Stimulated activated CD4-positive, alpha-beta T cell treated with anti-CD3 and anti-CD28 coated beads, TNF-alpha, amount 100 ng/mL, for 4 hours (primary cell): ENCODE data around the gene PLCB4.

Experiments
- DNase-seq, 3 experiments: peaks; one replicate each; pipeline ENCODE4 v3.0.0-alpha.2; 2020; ENCODE audit warnings: low read depth in 3 of 3

Gene PLCB4

DNA sequence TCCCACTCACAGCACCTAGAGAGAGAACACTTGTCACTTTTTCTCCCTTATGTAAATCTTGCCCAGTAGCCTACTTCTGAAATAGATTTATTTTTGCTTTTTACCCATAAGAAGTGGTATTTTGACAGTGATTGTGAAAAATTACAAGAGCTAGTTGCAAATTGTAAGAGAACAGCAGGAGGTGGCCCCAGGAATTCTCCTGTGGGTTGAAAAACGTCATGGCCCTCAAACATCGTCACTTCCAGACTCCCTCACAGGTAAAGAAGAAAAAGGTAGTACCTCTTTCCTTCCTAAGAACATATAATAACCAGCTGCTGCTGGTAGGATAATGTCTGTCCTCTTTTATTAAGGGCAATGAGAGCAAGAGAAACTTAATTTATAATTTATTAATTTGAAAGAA lies 376.0 kb downstream of the PLCB4 start:
- no peak for DNase-seq

DNA sequence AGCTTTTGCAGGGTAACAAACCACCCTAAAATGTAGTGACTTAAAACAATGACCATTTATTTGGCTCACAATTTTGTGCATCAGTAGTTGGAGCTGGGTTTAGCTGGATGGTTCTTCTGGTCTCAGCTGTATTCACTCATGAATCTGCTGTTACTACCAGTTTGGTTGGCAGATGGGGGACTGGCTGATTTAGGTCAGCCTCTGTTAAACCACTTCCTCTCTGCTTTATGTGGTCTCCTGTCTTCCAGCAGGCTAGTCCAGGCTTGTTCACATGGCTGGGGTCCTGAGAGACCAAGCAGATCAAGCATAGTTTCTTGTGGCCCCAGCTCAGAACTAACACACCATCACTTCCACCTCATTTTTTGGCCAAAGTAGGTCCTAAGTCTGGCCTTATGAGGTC lies 378.3 kb downstream of the PLCB4 start:
- DNase-seq, result no peak

- no peak for DNase-seq
Measured at GRCh38 chr20:9453201-9453600, 384.3 kb downstream of the PLCB4 start.

DNA sequence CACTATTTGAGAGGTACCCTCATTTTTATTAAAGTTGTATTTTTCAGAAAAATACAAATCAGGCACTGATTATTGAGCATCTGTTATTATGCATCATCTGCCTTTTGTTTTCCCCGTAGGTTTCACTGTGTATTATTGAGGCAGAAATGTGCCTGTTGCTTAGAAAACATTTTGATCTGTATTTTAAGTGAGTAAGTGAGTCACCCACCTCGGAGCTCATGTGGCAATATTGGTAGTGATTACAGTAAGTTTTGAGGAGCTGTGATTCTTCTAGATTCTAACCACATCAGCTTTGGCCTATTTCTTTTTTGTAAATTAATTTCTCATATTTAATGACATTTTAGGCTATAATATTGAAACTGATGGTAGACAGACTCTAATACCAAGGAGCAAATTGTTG lies 385.9 kb downstream of the PLCB4 start:
- no peak for DNase-seq

DNA sequence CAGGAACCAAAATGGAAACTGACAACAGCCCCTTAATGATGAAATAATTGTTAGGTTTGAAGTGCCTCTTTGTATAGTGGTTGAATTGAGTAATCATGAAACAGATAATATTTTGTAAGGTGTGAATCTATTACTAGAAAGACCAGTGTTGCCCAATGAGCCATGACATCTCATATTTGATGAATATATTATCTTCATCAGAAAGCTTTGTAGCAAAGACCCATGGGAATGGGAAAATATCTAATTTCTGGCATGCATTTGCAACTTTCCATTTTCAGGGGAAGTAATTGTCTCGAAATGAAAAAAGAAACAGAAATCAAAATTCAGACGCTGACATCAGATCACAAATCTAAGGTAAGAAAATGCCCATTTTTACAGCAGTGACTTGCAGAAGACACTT lies 388.2 kb downstream of the PLCB4 start:
- DNase-seq, result no peak

GRCh38 chr20:9458138-9458796 lies 389.4 kb downstream of the PLCB4 start:
- DNase-seq, result no peak

DNA sequence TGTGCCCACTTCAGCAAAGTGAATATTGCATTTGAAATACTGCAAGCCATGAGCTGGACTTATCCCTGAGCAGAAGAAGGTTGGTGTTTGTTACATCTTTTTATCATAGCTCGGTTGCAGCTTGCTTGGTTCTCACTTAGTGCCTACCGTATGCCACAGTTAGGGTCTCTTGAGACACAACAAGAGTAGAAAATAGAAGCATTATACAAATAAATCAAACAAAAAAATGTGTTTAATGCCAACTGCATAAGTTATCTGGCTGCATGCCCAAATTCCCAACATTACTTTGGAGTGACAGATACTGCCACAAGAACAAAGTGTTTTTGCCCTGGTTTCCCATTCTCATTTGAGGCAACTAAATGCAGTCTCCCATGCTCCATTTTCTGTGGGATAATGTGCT lies 391.6 kb downstream of the PLCB4 start:
- no peak for DNase-seq

DNA sequence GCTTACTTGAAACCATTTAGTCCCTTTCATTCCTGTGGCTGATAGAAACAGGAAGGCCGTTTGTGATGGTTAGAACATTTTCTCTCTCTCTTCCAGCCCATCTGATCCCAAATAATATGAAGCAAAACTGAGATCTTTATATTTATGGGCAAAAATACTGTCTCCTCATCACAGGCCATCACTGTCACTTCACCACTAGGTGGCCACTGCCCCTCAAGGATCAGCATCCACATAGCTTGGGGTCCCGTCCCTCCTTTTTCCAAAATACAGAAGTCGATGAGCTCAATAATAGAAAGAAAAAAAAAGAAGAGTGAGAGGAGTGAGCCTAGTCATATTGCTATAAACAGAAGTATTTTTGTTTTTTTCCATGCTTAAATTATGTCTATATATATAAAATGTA lies 399.1 kb downstream of the PLCB4 start:
- DNase-seq, result no peak

GRCh38 chr20:9474835-9475415 lies 406.0 kb downstream of the PLCB4 start:
- no peak for DNase-seq

DNA sequence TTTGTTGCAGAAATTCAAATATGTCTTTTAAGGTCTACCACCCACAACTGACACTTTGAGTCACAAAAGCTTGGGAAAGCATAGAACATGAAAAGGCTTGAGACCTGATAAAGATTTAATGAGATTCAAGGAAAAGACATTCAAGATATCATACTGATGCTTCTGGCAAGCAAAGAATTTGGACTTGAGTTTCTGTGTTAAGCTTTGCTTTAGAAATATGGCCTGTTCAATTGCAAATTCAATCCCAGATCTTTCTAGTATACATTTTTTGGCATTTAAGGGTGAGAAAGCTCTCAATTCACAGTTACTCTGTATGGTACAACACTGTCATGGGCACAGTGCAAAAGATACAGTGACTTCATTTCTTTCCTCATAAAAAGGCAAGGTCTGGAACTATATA lies 406.6 kb downstream of the PLCB4 start:
- no peak for DNase-seq

GRCh38 chr20:9476174-9476573 lies 407.3 kb downstream of the PLCB4 start:
- DNase-seq, result no peak

DNA sequence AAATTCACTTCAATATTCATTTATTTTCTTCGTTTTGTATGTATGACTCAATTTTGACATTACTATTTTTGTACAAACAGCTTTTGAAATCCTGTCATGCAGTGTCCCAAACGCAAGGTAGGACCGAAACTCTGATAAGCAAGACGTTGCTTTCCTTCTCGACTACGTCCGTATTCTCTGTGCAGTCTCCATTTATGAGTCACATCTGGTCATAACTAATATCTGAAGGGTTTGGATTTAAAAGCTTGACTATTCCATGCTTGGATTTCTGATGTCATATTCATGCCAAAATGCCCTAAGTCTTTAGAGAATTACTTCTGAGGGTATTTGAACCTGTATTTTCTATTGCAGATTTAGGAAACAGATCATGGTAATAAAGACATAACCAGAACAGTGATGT lies 407.8 kb downstream of the PLCB4 start:
- no peak for DNase-seq

GRCh38 chr20:9478771-9479170 lies 409.9 kb downstream of the PLCB4 start:
- no peak for DNase-seq

- no peak for DNase-seq
Measured at GRCh38 chr20:9480066-9480465, 411.2 kb downstream of the PLCB4 start.

DNA sequence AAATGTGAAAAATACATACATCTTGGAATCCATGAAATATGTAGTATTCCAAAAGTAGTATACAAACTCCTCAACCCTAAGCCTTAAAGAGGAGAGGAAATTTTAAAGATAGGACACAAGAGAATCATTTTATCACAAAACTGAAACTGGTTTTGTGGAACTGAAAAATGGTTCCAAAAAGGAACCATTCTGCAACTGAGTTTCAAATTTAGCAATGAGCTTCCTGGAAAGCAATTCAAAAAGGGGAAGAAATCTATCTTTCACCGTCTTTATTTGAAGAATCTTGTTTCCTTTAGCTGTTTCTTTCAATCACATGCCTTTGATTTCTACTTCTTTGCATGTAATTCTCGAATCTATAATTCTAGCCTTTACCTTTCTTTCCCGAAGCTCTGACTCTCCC lies 413.3 kb downstream of the PLCB4 start:
- DNase-seq, result no peak

GRCh38 chr20:9483131-9483530 lies 414.2 kb downstream of the PLCB4 start:
- DNase-seq, result no peak

DNA sequence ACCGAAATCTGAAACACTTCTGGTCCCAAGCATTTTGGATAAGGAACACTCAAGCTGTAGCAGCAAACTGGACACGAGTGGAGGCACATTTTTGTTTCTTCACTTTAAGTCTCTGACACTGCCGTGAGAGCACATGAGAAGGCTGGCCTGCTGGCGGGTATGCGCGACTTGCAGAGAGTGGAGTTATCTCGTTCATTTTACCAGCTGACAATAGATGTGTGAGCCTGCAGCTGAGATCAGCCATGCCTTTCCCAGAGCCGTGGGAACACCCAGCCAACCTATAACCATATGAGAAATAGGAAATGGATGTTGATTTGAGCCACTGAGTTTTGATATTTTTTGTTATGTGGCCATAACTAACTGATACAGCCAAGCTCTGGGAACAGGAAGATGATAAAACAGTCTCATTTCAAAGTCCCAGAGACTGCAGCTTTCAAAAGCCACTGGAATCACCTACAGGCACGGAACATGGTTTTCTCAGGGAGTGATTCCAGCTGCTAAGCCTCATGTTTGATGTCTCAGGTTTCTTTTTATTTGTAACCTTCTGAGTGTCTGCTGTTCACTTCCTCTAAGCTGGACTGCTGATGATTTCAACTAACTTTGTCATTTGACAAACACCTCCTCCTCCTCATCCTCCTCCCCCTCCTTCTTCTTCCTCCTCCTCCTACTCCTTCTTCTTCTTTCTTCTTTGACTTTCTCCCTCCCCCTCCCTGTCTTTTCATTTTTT lies 416.9 kb downstream of the PLCB4 start:
- DNase-seq, result no peak

GRCh38 chr20:9487231-9487630 lies 418.3 kb downstream of the PLCB4 start:
- no peak for DNase-seq

- DNase-seq, result no peak
Measured at GRCh38 chr20:9488063-9488462, 419.2 kb downstream of the PLCB4 start.

GRCh38 chr20:9490161-9490560 lies 421.3 kb downstream of the PLCB4 start:
- no peak for DNase-seq

- no peak for DNase-seq
Measured at GRCh38 chr20:9490631-9491030, 421.7 kb downstream of the PLCB4 start.

DNA sequence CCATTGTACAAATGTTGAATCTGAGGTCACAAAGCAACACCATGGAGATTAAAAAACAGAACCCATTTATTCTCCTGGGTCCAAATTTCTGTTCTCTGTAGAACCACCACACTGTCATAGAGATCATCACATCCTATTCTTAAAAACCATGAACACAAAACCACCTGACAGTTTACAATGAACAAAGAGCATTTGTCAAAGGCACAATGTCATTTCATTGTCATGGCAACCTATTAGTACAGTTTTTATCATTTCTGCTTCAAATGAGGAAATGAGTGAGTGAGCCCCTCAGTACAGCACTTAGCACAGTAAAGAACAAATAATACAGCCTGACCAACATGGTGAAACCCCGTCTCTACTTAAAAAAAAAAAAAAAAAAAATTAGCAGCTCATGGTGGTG lies 422.4 kb downstream of the PLCB4 start:
- DNase-seq, result no peak

DNA sequence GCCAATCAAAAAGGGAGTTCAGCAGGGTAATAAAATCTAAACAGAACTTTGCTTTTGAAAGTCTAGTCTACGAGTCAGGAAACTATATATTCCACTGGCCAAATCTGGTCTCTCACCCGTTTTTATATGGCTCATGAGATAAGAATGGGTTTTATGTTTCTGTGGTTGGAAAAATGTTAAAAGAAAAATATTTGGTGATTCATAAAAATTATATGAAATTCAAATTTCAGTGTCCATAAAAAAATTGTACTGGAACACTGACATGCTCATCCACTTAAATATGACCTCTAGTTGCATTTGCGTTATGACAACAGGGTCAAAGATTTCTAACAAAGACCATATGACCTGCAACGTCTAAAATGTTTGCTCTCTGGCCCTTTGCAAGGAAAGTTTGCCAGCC lies 423.2 kb downstream of the PLCB4 start:
- DNase-seq, result no peak
